ENCODE data around the gene HOMER2. TPM values are rescaled to one million over a fixed set of nuclear protein-coding genes. Genes with fewer than 3 reads are reported as not detected.

Gene HOMER2
- total and polyA plus RNA-seq, 9 of the 15 experiments (the other 6 are each of a cell fraction or from before 2014, with no cell fraction given): 0.13 to 0.47 (median 0.29) TPM; not detected in 1

- Histone ChIP-seq H3K4me1 (replicated peaks in 1 of 2; ENCODE audit: control insufficient read depth in 2 of 2, insufficient read depth in 2 of 2, low read length in 2 of 2) (no peaks in the 10 kb centered on the region), H3K4me3 (no peak overlapping the region), H4K20me1 (replicated peaks; ENCODE audit: control insufficient read depth, insufficient read depth, low read length) (no peaks in the 10 kb centered on the region), H3K36me3 (ENCODE audit: control insufficient read depth, insufficient read depth, low read length) (peaks cover 24% of the 10 kb centered on the region; the same call in 2 of the 3 replicates), H3K79me2 (ENCODE audit: control insufficient read depth, insufficient read depth, low read length) (no peaks in the 10 kb centered on the region), H3K4me2 (ENCODE audit: insufficient read depth, low read length) (no peak overlapping the region), H3K27me3 (ENCODE audit: control insufficient read depth in 2 of 2, insufficient read depth in 2 of 2, low read length in 2 of 2) (no peaks in the 10 kb centered on the region), H3K9me3 (replicated peaks; ENCODE audit: control insufficient read depth, insufficient read depth, low read depth, low read length) (no peaks in the 10 kb centered on the region), H2AFZ (ENCODE audit: low read depth, low read length) (no peak overlapping the region), H3K9me1 (ENCODE audit: control insufficient read depth, insufficient read depth, low read length) (no peaks in the 10 kb centered on the region), H3K9ac (ENCODE audit: insufficient read depth in 1 of 2, low read depth in 2 of 2, low read length in 2 of 2) (no peak overlapping the region), H3K27ac (ENCODE audit: extremely low read depth, low read depth, low read length) (no peak overlapping the region)
- BruUV-seq (replicated peaks): no TSS peak
- TF ChIP-seq THRB (CRISPR knock-in tag; conservative IDR thresholded peaks at IDR 0.05) (no peak), SMAD1 (IDR thresholded peaks at IDR 0.05; ENCODE audit: low read depth, low read length, partially characterized antibody) (no peak), HBP1 (CRISPR knock-in tag; IDR thresholded peaks at IDR 0.05) (no peak), U2AF1 (optimal IDR thresholded peaks at IDR 0.05; ENCODE audit: low read depth, low read length) (no peak), SIRT6 (IDR thresholded peaks at IDR 0.05; ENCODE audit: low read depth, low read length) (no peak), ATF2 (CRISPR knock-in tag; IDR thresholded peaks at IDR 0.05) (no peak), GTF2A2 (tag; IDR thresholded peaks at IDR 0.05) (no peak), SAFB2 (IDR thresholded peaks at IDR 0.05; ENCODE audit: borderline replicate concordance, low read depth, low read length, severe bottlenecking) (no peak), FOXP4 (CRISPR knock-in tag; IDR thresholded peaks at IDR 0.05; ENCODE audit: borderline replicate concordance) (no peak), CBX3 (IDR thresholded peaks at IDR 0.05; ENCODE audit: borderline replicate concordance in 1 of 2, low read length in 2 of 2) (no peak)
- ATAC-seq (peak; percentile 48), DNase-seq (ENCODE audit: extremely low read depth in 1 of 4, low spot score in 3 of 4) (peak in 1 of 4 experiments; percentile 2), FAIRE-seq (no peak)
- CTCF ChIA-PET (ENCODE audit: low intra/inter-chr PET ratio): no interaction called here
- in situ Hi-C loops (cut with MboI): no loop called here
- POLR2A ChIA-PET: interaction anchor here (0.6 to 3.4 kb wide), 4 partner anchors 10 to 1794 kb away, joined by 3 to 14 read pairs (median 3); no protein-coding TSS in a partner anchor
- intact Hi-C loops (cut with micrococcal nuclease): no loop called here
- 76% methylated on average over 11 of the region's 14 CpGs for WGBS (ENCODE audit: insufficient coverage, low coverage, missing lambda C conversion rate)
Observed at GRCh38 chr15:82838096-82838735, 114.3 kb downstream of the HOMER2 start.

Data from K562 (cell line).